MG63 (cell line): ENCODE measurements around the gene SETBP1. TPM values are rescaled to one million over a fixed set of nuclear protein-coding genes. Genes with fewer than 3 reads are reported as not detected.

Experiments
- DNase-seq: peaks from one replicate; pipeline ENCODE4 v3.0.0-alpha.2; 2020
- H3K27me3 ChIP-seq: fragments of 250-450 bp; sonication (Bioruptor Pico); 2 replicates; pipeline ENCODE4 v1.5.1; 2020; ENCODE audit warnings: mild to moderate bottlenecking, moderate library complexity
- H3K36me3 ChIP-seq: fragments of 250-450 bp; sonication (Bioruptor Pico); 2 replicates; pipeline ENCODE4 v1.5.1; 2020; ENCODE audit warnings: mild to moderate bottlenecking, moderate library complexity
- H3K4me3 ChIP-seq: fragments of 250-450 bp; sonication (Bioruptor Pico); 2 replicates; pipeline ENCODE4 v1.5.1; 2020; ENCODE audit warnings: mild to moderate bottlenecking, moderate library complexity
- H3K9me3 ChIP-seq: fragments of 250-450 bp; sonication (Bioruptor Pico); 2 replicates; pipeline ENCODE4 v1.5.1; 2020; ENCODE audit warnings: mild to moderate bottlenecking, moderate library complexity
- total RNA-seq: library from RNA; depleted of rRNA; stranded (reverse); fragments of >200 nt; shearing (Covaris generic); gene quantifications from 2 replicates; pipeline ENCODE4 v1.2.3, GENCODE V29; 2014; ENCODE audit warnings: low replicate concordance

The SETBP1 gene
- total RNA-seq, 1 experiment from 2014 or later, result not detected

DNA sequence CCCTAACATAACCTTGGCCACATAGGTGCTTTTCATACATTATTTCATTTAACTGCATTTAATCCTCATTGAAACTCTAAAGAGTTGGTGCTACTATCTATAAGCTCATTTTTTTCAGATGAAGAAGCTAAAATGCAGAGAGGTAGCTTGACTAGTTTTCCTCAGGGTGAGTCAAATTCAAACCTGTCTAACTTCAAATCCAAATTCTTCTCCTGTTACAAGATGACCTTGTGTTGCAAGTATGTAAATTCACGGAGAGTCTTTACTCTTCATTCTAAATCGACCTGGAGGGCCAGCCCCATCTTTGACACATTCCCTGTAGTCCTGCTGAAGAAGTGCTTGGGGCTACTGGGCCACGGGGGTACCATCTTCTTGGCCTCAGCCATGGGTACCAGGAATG lies 8.2 kb upstream of the SETBP1 start:
- H3K9me3 ChIP-seq, result no peaks in the 10 kb centered on the region

DNA sequence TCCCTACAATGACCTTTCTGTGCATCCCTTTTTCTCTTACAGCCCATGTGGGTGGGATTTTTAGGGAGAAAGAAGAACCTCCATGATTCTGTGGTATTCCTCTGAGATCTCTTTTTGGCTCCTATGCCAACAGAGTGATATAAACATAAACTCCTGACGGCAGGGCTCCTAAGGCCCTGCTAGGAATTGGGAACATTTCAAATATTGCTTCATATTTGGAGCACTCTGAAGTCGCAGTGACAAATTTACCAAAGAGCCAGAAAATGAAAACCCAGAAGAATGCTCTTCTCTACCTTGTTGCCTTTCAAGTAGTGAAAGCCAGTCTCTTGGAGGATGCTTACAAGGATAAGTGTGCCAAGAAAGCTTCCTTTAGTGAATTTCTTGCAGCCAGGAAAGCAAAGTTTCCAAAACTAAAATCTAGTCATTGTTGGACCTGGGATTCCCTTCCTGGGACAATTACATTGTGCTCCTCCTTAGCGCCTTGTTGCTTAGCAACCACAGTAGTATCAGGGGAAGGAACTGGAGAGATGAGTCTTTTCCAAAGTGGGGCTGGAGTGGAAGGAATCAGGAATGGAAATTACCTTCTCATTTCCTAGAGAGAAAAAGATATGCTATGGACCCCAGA lies 7.3 kb upstream of the SETBP1 start:
- no peak for DNase-seq
- H3K36me3 ChIP-seq, result no peaks in the 10 kb centered on the region
- H3K4me3 ChIP-seq, result no peak overlapping the region
- H3K9me3 ChIP-seq, result no peaks in the 10 kb centered on the region
- H3K27me3 ChIP-seq, result no peaks in the 10 kb centered on the region

More for the DNA sequence above, 8.2 kb upstream of the SETBP1 start:
- no peaks in the 10 kb centered on the region for H3K27me3 ChIP-seq
- no peak for DNase-seq
- no peaks in the 10 kb centered on the region for H3K36me3 ChIP-seq
- H3K4me3 ChIP-seq, result no peak overlapping the region

DNA sequence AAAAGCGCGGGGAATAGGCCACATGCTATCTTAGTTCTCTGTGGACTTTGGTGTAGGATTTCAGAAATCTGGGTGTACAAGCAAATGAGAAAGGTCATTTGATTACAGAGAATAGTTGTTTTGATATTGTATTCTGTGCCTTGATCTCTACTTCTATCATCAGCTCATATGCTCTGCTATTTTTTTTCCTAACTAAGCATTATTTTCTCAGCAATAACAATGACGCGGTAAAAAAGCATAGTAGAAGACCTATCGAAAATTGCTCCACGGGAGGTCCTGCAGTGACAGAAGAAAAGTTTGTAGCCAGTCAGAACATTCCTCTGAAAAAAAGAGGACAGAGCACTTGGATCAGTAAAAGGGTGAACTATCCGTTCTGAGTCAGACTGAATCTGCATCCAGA lies 2.8 kb upstream of the SETBP1 start:
- no peaks in the 10 kb centered on the region for H3K9me3 ChIP-seq
- H3K36me3 ChIP-seq, result no peaks in the 10 kb centered on the region
- no peak for DNase-seq
- no peaks in the 10 kb centered on the region; the same call in 1 of the 2 replicates for H3K27me3 ChIP-seq
- no peak overlapping the region for H3K4me3 ChIP-seq

DNA sequence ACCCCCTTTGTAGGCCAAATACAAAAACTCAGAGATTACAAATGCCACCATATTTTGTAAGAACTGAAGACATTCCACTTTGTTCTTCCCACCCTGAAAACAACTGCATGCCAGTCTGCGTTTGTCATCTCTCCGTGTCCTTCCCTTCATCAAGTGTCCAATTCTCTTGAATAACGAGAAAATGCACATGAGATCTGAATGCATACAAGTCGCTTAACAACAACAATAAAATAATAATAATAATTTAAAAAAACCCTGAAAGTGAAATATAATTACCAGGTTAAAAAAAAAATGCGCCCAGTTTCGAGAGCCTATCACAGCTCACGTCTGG lies 2.0 kb upstream of the SETBP1 start:
- no peak for DNase-seq
- Histone ChIP-seq H3K4me3 (peak overlapping the region; percentile 66), H3K27me3 (no peaks in the 10 kb centered on the region; the same call in 1 of the 2 replicates), H3K36me3 (no peaks in the 10 kb centered on the region), H3K9me3 (no peaks in the 10 kb centered on the region)

DNA sequence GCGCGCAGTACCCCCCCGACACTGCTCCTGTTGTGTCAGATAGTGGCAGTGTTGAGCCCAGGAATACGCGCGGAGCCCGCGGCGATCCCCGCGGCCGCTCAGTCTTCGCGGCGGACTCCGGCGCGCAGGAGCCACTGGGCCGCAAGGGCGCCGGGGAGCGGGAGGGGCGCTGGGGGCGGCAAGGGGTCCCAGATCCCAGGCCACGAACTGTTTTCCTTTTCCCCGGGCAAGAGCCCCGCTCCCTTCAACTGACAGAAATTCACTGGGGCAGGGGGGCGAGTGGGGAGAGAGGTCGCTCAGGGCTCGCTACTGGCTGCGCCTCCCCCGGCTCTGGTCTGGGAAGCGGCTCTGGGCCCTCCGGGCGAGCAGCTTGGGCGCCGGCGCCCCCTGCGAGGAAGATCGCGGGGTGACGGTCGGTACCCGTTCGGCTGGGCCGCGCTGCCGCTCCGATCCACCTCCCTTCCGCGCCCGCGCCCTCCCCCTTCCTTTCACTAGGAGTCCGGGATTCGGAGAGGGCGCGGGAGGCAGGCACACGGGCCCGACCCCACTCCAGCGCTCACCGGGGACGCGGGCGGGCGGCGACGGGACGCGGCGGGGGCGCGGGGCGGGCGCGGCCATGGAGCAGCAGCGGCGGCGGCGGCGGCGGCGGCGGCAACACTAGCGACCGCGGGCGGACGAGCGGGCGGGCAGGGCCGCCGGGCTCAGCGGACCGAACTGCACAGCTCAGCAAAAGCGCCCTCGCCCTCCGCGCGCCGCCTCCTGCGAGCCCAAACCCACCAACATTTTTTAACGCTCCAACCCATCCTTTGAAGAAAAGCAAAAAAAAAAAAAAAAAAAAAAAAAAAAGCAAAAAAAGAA lies 1.4 kb upstream of the SETBP1 start:
- Histone ChIP-seq H3K27me3 (no peaks in the 10 kb centered on the region; the same call in 1 of the 2 replicates), H3K4me3 (peak overlapping the region; percentile 66), H3K36me3 (no peaks in the 10 kb centered on the region), H3K9me3 (no peaks in the 10 kb centered on the region)
- DNase-seq, result peak; percentile 79

DNA sequence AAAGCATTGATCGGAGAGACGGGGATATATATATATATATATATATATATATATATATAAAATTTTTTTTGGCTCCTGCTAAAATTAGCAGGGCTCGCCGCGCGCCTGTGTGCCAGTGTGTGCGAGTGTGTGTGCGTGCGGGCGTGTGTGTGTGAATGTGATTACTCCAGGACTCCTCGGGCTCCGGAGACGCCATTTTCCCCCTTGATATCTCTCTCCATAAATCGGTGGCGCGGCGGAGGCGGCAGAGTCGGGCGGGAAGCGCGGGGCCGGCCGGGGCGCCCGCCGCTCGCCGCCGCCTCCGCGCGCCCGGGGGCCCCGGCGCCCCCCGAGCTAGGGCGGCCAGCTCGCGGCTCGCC lies 795 bp upstream of the SETBP1 start:
- DNase-seq, result peak; percentile 38
- H3K4me3 ChIP-seq, result peak overlapping the region; percentile 47; the same call in 1 of the 2 replicates
- no peaks in the 10 kb centered on the region for H3K36me3 ChIP-seq
- H3K9me3 ChIP-seq, result no peaks in the 10 kb centered on the region
- no peaks in the 10 kb centered on the region; the same call in 1 of the 2 replicates for H3K27me3 ChIP-seq

DNA sequence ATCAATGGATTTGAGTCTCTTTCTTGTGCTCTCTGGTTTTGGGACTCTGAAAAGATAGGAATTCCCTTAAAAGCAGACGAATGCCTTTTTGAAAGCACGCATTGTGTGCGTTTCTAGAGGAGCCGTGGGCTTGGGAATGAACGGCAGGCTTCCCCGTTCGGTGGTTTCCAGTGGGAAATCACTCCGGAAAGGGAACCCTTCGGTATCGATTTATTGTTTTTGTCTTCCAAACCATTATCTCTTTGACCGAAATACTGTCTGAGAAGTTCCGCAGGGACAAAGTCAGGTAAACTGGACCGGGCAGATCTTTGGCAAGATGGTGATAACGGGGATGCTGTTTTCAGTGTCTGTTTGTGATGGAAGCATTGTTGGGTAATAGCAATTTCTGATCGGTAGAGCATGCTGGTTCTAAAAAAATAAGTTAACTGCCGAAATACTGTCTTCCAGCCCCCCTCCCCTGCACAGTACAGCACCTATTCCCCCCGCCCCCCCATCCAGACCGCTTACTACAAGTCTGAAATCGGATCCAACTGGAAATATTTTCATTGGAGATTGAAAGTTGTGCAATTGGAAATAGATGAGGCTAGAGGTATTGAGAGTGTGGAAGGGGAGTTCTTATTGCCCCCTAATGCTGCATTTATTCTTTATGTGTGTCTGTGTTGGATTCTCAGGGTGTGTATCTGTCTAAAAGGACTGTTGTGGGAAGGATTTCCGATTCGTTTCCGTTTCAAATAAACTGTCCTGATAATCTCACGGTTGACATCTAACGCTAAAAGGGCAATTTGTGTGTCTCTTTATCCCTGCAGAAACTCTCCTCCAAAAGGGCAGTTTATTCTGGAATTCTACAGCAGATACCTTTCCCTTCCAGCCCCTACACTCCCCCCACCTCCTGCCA lies 635 bp downstream of the SETBP1 start:
- no peak for DNase-seq
- Histone ChIP-seq H3K9me3 (no peaks in the 10 kb centered on the region), H3K4me3 (peak overlapping the region; percentile 21), H3K36me3 (no peaks in the 10 kb centered on the region), H3K27me3 (no peaks in the 10 kb centered on the region; the same call in 1 of the 2 replicates)

DNA sequence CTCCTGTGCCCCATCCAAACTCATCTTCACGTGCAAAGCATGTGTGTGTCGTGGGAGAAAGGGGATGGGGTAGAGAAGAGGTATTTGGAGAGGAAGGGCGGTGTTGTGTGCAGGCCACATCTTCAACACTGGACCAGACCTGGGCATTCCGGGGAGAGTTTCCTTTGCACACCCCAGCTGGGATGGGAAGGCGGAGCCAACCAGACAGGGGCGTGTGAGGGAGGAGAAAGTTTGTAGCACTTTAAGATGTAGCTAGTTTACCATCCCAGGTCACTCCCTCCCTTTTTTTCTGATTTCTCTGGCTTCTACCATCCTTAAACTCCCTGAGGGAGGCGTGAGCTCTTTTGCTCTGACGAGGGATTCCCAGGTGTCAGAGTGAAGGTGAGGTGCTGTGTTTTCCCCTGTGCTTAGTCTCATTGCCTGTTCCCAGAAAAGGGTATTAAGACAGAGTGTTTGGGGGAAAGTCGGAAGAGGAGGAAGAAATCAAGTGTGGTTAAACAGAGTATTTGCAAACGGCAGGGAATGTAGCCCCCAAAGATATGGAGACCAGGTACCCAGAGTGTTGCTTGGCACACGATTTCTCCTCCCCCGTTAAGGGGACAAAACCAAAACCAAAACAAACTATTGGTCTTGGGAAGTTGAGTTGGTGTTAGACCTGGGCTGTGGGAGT lies 1.6 kb downstream of the SETBP1 start:
- Histone ChIP-seq H3K36me3 (no peaks in the 10 kb centered on the region), H3K27me3 (no peaks in the 10 kb centered on the region; the same call in 1 of the 2 replicates), H3K4me3 (no peak overlapping the region), H3K9me3 (no peaks in the 10 kb centered on the region)
- no peak for DNase-seq

DNA sequence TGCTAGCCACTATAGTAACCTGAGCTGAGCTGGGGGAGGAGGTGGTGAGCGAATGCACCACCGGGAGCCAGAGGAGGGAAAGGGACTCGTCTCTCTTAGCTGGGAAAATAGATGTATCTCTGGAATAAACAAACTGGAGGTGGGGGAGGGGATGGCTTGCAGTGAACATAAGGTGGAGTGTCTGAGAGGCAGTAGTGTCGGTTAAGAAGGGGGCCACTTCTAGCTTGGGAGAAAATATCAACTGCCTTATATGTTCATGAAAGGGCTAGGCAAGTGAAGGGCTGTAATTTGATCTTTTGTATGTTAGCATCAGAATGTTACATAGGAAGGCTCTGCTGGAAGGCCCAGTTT lies 2.2 kb downstream of the SETBP1 start:
- no peaks in the 10 kb centered on the region for H3K36me3 ChIP-seq
- no peaks in the 10 kb centered on the region; the same call in 1 of the 2 replicates for H3K27me3 ChIP-seq
- H3K9me3 ChIP-seq, result no peaks in the 10 kb centered on the region
- no peak for DNase-seq
- no peak overlapping the region for H3K4me3 ChIP-seq

DNA sequence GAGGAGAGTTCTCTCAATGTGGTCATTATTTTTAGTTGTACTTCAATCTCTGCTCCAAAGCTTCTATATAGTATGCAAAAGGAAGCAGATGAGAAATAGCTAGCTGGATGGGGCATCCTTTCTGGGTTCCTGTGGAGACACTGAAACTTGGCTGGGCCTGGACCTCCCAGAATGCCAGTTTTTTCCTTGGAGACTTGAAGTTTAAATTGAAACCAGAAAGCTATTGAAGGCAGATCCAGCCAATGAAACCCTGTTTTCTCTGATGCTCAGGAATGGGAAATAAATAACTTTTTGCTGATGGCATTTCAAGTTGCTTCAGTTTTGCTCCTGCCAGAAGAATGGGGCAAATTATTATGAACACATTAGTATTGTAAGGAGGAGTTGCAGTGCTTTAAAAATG lies 2.9 kb downstream of the SETBP1 start:
- DNase-seq, result no peak
- H3K9me3 ChIP-seq, result no peaks in the 10 kb centered on the region
- H3K27me3 ChIP-seq, result no peaks in the 10 kb centered on the region; the same call in 1 of the 2 replicates
- no peaks in the 10 kb centered on the region for H3K36me3 ChIP-seq
- no peak overlapping the region for H3K4me3 ChIP-seq

DNA sequence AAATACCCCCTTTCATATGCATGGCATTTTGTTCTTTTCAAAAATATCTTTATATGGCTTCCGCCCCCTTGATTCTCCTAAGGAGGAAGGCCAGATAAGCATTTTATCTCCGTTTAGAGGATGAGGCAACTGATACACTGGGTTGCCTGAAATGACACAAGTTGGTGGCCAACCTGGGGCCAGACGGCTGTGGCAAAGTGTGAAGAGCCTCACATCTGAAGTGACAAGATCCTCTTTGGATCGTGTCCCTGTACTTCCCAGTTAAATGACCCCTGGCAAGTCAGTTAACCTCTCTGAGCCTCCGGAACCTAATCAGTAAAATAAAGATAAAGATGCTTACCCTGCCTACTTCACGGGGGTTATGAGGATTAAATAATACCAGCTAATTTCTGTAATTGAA lies 4.6 kb downstream of the SETBP1 start:
- H3K27me3 ChIP-seq, result no peaks in the 10 kb centered on the region; the same call in 1 of the 2 replicates
- DNase-seq, result no peak

DNA sequence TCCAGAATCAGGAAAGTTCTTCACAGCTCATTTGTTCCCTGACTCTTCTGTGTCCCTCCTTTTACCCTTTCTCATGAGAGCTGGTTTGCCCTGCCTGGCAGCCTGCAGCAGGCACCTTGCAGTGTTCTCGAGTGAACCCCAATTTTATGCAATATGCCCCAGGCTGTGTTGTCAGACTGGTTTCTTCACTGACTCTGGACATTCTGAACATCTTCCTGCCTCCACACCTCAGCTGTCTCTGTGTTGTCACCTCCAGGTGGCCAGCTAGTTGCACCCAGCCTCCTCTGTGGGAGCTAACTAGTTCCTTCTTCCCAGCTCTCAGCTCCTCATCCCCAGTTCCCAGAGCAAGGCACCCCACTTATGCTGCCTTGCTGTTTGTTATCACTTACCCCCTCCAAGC lies 5.5 kb downstream of the SETBP1 start:
- DNase-seq, result no peak
- no peaks in the 10 kb centered on the region for H3K36me3 ChIP-seq
- H3K9me3 ChIP-seq, result no peaks in the 10 kb centered on the region
- H3K4me3 ChIP-seq, result no peak overlapping the region
- H3K27me3 ChIP-seq, result no peaks in the 10 kb centered on the region; the same call in 1 of the 2 replicates

More for the DNA sequence above, 4.6 kb downstream of the SETBP1 start:
- no peaks in the 10 kb centered on the region for H3K9me3 ChIP-seq
- no peak overlapping the region for H3K4me3 ChIP-seq
- no peaks in the 10 kb centered on the region for H3K36me3 ChIP-seq

DNA sequence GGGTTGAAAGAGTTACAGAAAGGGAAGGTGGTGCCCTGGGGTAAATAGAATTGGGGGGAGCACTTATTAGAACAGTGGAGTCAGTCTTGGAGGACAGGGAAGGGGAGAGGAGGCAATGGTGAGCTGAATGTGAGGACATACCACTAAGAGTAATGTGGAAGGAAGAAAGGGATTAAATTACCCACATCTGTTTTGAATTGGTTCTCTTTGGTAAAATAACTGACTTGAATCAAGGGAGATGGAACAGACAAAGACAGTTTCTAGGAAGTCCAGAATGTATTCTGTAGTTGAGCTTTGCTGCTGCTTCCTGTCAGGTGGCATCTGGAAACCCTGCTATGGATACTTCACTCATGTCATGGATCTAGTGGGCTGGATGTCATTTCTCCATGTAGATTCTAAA lies 6.7 kb downstream of the SETBP1 start:
- no peak for DNase-seq
- Histone ChIP-seq H3K27me3 (no peaks in the 10 kb centered on the region), H3K9me3 (no peaks in the 10 kb centered on the region), H3K36me3 (no peaks in the 10 kb centered on the region), H3K4me3 (no peak overlapping the region)

DNA sequence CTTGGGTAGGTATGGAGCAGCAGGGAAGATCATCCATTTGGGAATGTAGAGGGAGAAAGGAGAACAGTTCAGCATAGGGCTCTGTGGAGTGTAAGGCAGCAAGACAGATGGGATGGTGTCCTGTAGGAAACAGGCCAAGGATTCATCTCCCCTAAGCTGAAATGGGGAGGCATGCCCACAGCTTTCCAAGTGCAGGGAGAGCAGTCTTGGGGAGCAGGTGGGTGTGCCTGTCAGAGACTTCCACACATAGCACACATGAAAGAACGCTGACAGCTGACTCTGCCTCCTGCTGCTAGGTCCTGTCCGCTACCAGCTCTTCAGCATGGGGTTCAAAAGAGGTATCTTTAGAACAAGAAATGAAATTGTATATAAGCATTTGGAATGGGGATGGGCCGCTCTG lies 9.0 kb downstream of the SETBP1 start:
- Histone ChIP-seq H3K27me3 (no peaks in the 10 kb centered on the region), H3K36me3 (no peaks in the 10 kb centered on the region), H3K4me3 (no peak overlapping the region), H3K9me3 (peaks cover 2% of the 10 kb centered on the region; the same call in 1 of the 2 replicates)
- DNase-seq, result no peak

DNA sequence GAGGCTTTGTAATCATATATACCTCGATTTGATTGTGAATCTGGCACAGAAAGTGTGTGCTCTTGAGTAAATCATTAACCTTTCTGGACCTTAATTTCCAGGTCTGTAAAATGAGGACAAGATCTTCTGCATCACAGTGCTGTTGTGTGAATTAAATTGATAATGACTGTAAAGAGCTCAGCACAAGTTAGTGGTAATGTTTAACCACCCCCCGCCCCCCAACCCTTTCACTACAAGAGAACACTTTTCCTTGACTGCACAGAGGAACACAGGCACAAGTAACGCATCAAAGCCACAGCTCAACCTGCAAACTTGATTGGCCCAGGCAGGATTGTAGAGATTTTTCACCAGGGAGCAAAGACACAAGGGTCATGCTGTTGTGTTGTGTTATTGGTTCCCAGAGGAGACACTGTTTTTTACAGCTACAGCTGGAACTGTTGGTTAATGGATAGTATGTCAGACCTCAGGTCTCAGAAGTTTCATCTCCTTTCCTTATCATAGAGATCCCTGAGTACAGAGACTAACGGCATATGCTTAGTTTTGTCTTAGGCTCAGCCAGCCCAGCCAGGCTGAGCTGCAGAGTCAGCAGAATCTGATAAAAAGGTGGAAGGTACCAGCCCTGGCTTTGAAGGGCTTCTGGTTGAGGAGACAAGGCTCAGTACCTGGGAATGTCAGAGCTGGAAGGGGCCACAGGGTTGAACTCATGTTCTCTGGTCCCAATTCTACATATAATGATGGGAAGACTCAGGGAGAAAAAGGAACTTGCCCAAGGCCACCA lies 10.6 kb downstream of the SETBP1 start:
- Histone ChIP-seq H3K36me3 (no peaks in the 10 kb centered on the region), H3K27me3 (no peaks in the 10 kb centered on the region), H3K4me3 (no peak overlapping the region), H3K9me3 (peaks cover 2% of the 10 kb centered on the region; the same call in 1 of the 2 replicates)
- no peak for DNase-seq
